GM19452 (cell line): ENCODE measurements around the gene ATOH8.
"Not testable (repeated sequence)": the region's sequence is repeated elsewhere in the genome, so short reads cannot be mapped to it uniquely, and the experiment has no call there.

Experiments used
- ATAC-seq: cut with Tn5 transposase; IDR thresholded peaks from one replicate; pipeline ENCODE4 v1.9.1; 2021; ENCODE audit not compliant: unreplicated experiment

The ATOH8 gene

DNA sequence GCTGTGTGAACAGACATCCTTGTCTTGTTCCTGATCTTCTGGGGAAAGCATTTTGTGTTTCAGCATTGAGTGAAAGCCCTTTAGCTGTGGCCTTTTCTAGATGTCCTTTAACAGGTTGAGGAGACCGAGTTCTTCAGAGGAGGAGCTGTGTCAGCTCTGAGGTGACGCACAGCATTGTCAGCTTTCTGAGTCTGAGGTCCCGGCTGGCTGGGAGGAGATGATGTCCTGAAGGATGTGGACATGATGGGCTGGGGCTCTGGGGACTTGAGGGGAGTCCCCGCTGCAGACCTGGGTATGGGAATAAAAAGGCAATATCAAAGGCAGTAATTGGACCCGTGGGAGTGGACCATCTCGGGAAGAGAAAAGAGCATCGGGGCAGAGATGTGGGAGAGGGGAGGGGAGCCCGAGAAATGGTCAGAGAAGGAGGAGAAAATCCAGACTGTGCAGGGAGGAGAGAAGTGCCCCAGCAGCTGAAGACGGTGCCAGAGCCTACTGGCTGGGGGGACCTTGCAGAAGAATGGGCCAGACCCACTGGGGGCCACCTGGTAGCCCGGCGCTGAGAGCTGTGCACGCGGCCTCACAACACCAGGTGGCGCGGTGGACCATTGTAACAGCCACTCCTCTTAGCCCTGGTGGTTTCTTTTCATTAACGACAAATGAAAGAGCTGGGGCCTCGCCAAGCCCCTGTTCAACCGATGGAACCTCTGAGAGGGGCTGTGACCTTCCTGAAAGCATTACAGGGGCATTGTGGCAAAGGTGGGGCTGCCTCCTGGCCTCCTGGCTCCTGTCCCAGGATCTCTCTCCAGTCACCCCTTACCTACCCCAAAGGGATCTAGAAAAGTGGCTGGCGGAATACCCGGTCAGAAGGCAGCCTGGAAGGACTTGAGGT lies 73.4 kb downstream of the ATOH8 start:
- peak; percentile 72 for ATAC-seq

DNA sequence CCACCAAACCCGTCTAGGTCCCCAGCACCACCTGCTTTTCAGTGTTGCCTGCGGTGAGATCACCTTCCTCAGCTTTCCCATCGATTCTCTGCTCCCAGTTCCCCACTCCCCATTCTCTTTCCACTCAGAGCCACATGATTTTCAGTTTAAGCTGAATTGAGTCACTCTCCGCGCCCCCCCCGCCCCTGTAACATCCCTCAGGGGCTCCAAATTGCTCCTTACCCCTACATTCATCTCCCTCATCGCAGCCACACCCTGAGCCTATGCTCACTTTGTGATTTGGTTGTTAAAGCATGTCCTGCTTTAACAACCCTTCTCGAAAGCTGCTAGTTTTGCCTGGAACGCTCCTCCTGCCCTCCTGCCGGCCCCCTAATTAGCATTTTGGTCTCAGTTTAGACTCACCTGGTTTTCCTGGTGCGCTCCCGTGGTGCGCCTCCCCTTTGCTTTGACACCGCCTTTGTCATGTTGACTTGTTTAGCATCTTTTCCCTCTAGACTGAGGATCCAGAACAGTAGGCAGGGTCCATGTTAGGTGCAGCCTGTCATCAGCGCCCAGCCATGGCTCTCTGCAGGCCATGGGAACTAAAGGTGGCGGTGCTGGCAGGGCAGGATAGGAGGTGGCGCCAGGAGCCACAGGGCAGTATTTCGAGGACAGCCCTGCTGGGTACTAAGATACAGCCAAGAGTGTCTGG lies 74.2 kb downstream of the ATOH8 start:
- ATAC-seq = no peak

DNA sequence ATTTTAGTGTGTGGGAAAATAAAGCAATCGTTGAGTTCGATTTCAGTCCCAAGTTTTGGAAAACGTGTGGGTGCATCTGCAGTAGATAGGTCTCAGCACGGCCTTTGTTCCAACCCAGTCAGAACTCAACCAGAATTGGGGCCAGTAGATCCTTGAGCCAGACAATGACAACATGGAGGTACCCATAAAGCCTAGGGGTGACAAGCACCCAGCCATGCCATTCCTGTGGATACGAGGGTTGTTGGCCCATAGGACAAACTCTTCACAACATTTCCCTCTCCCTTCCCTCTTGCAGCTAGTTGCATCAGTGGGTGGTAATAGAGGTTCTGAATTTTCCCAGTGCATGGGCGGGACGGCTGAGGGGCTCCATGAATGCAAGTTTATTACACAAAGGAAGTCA lies 74.9 kb downstream of the ATOH8 start:
- no peak for ATAC-seq

DNA sequence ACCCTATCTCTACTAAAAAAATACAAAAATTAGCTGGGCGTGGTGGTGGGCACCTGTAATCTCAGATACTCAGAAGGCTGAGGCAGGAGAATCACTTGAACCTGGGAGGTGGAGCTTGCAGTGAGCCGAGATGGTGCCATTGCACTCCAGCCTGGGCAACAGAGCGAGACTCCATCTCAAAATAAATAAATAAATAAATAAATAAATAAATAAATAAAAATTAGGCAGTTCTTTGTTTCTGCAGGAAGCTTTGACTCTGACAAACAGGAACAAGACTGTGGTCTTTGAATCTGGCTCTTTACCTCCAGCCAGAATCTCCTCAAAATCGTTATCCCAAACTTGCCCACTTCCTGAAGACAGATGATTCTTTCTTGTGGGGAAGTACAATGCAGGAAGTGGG lies 75.6 kb downstream of the ATOH8 start:
- ATAC-seq = not testable (repeated sequence)

DNA sequence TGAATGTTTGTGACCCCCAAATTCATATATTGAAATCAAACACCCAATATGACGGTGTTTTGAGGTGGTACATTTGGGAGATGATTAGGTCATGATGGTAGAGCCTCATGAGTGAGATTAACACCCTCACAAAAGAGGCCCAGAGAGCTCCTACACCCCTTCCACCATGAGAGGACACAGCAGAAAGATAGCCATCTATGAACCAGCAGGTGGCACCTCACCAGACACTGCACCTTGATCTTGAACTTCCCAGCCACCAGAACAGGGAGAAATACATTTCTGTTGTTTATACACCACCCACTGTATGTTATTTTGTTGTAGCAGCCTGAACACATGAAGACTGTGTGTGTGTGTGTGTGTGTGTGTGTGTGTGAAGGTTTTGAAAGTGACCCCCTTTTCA lies 76.9 kb downstream of the ATOH8 start:
- ATAC-seq = no peak

DNA sequence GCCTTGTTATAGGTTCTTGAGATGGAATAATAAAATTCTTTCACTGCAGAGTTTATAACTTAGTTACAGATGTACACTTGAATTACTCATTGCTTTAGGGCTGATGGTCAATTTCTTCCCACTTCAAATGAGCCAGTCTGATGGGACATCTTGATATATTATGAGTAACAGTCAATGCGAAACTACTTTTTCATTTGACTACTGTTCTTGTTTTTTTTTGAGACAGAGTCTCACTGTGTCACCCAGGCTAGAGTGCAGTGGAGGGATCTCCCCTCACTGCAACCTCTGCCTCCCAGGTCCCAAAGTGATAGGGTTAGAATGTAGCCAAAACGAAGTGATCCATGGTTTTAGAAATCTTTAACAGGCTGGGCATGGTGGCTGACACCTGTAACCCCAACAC lies 77.9 kb downstream of the ATOH8 start:
- ATAC-seq = no peak

DNA sequence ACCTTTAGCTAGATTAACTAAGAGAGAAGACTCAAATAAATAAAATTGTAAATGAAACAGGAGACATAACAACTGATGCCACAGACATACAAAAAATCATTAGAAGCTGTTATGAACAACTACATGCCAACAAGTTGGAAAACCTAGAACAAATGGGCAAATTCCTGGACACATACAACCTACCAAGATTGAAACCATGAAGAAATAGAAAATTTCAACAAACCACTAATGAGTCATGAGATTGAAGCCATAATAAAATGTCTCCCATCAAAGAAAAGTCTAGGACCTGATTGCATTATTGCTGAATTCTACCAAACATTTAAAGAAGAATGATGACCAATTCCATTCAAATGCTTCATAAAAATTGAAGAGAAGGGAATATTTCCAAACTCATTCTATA lies 80.7 kb downstream of the ATOH8 start:
- no peak for ATAC-seq
